ENCODE measurements around the gene RAB10. TPM values are rescaled to one million over a fixed set of nuclear protein-coding genes. Genes with fewer than 3 reads are reported as not detected.

Gene RAB10
- total RNA-seq (ENCODE audit: low replicate concordance): 123 and 238 TPM in 2 replicates

- peak within 1 kb of the TSS; percentile 97 for H3K4me3 Mint-ChIP-seq
- H3K4me1 Mint-ChIP-seq: peaks cover 10% of the 10 kb centered on the region
- TF ChIP-seq EZH2 (IDR thresholded peaks at IDR 0.05) (no peak), CTCF (IDR thresholded peaks at IDR 0.05) (no peak), EZH2phosphoT487 (IDR thresholded peaks at IDR 0.05) (no peak)
- Histone ChIP-seq H4K20me1 (ENCODE audit: low read depth) (peaks cover 49% of the 10 kb centered on the region), H3K27ac (peak within 1 kb of the TSS; percentile 92), H3K9me3 (ENCODE audit: low read depth) (no peaks in the 10 kb centered on the region), H3K79me2 (ENCODE audit: low read depth) (peaks cover 57% of the 10 kb centered on the region), H3K4me3 (peak within 1 kb of the TSS; percentile 96), H3K9ac (peak within 1 kb of the TSS; percentile 66), H3K36me3 (no peaks in the 10 kb centered on the region), H2AFZ (replicated peaks) (peak within 1 kb of the TSS; percentile 90), H3K4me1 (peaks cover 8% of the 10 kb centered on the region), H3K27me3 (no peaks in the 10 kb centered on the region), H3K4me2 (peak within 1 kb of the TSS; percentile 92), H3F3A (ENCODE audit: low read depth) (peaks cover 14% of the 10 kb centered on the region)
- peak; percentile 99 for DNase-seq (ENCODE audit: low spot score)
- peak within 1 kb of the TSS; percentile 94 for H3K27ac Mint-ChIP-seq
- peaks cover 2% of the 10 kb centered on the region for H3K27me3 Mint-ChIP-seq (ENCODE audit: insufficient read depth, low read depth)
- H3K9me3 Mint-ChIP-seq: no peaks in the 10 kb centered on the region
- H3K36me3 Mint-ChIP-seq: peaks cover 5% of the 10 kb centered on the region
These were observed at the start of gene RAB10 for GRCh38 chr2:26033818-26034636. Gene RAB10, plus strand, starts transcription at chr2:26034084. Its CDS starts 525 bp downstream, at chr2:26034609.

DNA sequence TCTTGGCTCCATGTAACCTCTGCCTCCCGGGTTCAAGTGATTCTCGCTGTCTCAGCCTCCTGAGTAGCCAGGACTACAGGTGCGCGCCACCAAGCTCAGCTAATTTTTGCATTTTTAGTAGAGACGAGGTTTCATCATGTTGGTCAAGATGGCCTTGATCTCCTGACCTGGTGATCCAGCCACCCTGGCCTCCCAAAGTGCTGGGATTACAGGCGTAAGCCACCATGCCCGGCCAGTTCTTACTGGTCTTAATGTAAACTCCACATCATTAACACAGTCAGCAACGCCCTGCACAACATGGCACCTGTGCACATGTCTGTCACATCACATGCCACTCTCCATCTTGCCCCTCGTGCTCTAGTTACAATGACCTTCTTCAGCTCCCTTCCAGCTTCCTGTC lies 45.8 kb upstream of the RAB10 start:
- Mint-ChIP-seq H3K9me3 (no peaks in the 10 kb centered on the region), H3K27ac (no peak overlapping the region), H3K27me3 (ENCODE audit: insufficient read depth, low read depth) (peaks cover 14% of the 10 kb centered on the region), H3K4me3 (no peak overlapping the region), H3K4me1 (peaks cover 2% of the 10 kb centered on the region), H3K36me3 (no peaks in the 10 kb centered on the region)
- Histone ChIP-seq H3K36me3 (no peaks in the 10 kb centered on the region), H3K79me2 (ENCODE audit: low read depth) (no peaks in the 10 kb centered on the region), H3K4me1 (no peaks in the 10 kb centered on the region), H2AFZ (replicated peaks) (no peak overlapping the region), H3K27me3 (no peaks in the 10 kb centered on the region), H4K20me1 (ENCODE audit: low read depth) (no peaks in the 10 kb centered on the region), H3K4me2 (no peak overlapping the region), H3K27ac (no peak overlapping the region), H3K4me3 (no peak overlapping the region), H3F3A (ENCODE audit: low read depth) (peaks cover 15% of the 10 kb centered on the region), H3K9ac (no peak overlapping the region), H3K9me3 (ENCODE audit: low read depth) (no peaks in the 10 kb centered on the region)
- TF ChIP-seq EZH2 (IDR thresholded peaks at IDR 0.05): no peak
- no peak for TF ChIP-seq EZH2phosphoT487 (IDR thresholded peaks at IDR 0.05)
- TF ChIP-seq CTCF (IDR thresholded peaks at IDR 0.05): no peak
- DNase-seq (ENCODE audit: low spot score): no peak

GRCh38 chr2:25989154-25989553 lies 44.7 kb upstream of the RAB10 start:
- Histone ChIP-seq H3K4me1 (no peaks in the 10 kb centered on the region), H3K4me2 (no peak overlapping the region), H2AFZ (replicated peaks) (no peak overlapping the region), H4K20me1 (ENCODE audit: low read depth) (no peaks in the 10 kb centered on the region), H3K36me3 (no peaks in the 10 kb centered on the region), H3K79me2 (ENCODE audit: low read depth) (no peaks in the 10 kb centered on the region), H3F3A (ENCODE audit: low read depth) (peaks cover 6% of the 10 kb centered on the region), H3K4me3 (no peak overlapping the region), H3K9me3 (ENCODE audit: low read depth) (no peaks in the 10 kb centered on the region), H3K27me3 (no peaks in the 10 kb centered on the region), H3K9ac (no peak overlapping the region), H3K27ac (no peak overlapping the region)
- Mint-ChIP-seq H3K4me1 (no peaks in the 10 kb centered on the region), H3K36me3 (no peaks in the 10 kb centered on the region), H3K9me3 (no peaks in the 10 kb centered on the region), H3K27ac (no peak overlapping the region), H3K4me3 (no peak overlapping the region), H3K27me3 (ENCODE audit: insufficient read depth, low read depth) (peaks cover 7% of the 10 kb centered on the region)
- TF ChIP-seq CTCF (IDR thresholded peaks at IDR 0.05) (no peak), EZH2phosphoT487 (IDR thresholded peaks at IDR 0.05) (no peak), EZH2 (IDR thresholded peaks at IDR 0.05) (no peak)
- DNase-seq (ENCODE audit: low spot score): no peak
